Measurements from ENCODE around the gene FILIP1L.

Gene FILIP1L

DNA sequence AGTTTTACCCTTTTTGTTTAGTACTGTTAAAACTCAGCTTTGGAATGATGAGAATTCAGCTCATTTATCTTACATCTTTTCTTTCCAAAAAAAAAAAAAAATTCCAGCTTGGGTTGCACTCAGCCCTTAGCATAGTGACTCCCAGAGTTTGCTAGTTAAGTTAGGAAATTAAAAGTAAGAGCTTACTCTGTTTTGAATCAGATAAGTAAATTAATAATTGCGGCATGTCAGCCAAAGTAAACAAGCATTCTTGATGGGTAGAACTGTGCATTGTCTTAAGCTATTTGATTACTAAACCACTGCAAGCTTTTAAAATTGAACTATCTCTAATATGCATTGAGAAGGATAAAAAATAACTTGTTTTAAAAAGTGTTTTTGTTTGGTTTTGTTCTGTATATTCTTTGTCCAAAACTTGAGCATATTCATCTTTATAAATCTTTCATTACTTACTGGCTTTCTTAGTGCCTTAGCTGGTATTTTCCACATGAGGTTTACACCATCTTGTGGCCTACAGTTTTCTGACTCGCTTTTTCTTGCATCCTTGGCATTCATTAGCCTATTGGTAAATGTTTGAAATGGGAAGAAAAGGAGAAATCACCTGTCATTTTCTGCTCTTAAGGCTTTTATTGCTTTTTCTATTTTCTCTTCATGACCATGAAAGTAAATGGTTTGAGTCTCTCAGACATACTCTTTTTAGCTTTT is 107.6 kb downstream of the FILIP1L start:
- no peak for DNase-seq

DNA sequence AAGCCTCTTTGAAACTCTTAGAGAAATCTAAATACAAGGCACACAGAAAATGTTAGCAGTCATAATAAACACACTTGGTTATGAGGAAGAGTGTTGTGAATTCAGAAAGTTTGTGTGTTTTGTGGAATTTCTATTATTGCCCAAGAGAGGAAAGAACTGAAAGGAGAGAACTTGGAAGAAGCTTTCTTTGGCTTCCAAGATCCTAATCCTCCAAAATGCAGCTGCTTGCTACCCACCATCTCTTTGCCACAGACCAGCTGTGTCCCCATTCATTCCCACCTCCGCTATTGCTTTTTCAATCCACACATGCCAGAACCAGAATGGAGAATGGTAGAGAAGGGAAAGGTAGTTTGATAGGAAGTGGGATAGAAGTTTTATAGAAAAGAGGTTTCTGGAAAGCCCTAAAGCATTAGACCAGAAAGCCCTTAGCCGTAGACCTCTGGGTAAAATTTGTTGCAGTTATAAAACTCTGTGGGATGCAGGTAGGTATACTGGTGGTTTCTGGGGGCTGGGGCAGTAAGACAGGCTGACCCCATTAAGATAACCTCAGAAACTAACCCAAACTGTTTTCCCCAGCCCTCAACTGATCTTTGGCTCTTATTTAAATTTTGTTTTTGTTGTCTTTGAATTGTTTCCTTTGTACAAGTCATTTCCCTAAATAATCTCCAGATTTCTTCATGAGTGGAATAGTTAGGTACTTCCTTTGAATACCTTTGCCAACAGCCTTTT is 108.5 kb downstream of the FILIP1L start:
- no peak for DNase-seq

DNA sequence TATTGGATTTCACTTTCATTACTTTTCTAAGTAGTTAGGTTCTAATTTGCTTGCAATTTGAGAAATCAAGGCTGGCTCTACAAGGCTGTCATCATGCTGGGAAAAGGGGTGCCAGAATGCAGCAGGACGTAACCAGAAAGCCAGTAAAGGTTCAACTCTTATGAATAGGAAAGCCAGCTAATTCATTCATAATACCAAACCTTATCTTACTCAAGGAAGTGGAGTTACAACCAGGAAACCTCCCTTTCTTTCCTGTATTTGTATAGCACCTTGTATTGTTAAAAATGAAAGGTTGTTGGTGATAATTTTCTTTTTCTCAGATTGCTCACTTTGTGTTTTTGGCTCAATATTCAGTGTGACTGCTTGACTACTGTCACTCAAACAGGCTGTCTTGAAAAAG is 109.4 kb downstream of the FILIP1L start:
- DNase-seq, result no peak

DNA sequence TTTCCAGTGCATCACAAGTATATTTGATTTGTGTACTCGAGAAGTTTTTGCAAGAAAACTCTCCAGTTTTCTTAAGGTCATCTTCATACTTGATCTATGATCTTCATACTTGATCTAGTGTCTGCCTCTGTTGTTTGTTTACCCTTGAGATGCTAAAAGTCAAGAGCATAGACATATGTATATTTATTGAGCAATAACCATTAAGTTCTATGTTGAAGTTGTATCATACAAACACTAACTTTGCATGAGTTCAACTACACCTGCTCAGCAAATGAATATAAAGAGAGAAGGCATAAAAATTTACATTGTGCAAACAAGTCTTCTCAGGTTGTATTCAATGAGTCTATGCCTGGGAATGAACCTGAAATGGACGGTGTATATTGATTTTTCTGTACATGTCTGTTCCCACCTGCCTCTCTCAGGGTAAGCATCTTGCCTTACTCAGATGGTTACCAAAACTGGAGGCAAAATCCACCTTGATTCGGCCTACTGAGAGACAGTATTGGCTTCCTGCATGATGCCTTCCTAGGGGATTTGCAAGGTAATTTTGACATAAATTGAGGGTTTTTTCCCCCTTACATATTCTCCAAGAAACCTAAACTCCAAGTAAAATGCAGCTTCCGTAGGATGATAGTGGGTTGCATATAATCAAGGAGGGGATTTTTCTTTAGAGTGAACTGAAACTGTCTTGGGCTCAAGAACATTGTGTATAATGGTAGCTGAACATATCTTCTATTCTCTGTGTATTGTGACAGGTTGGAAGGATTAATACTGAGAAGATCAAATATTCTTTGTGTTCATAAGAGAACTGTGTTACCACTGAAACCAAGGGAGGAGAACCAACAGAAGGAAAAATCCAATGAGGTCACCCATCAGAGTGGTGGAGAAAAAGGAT is 110.4 kb downstream of the FILIP1L start:
- no peak for DNase-seq

DNA sequence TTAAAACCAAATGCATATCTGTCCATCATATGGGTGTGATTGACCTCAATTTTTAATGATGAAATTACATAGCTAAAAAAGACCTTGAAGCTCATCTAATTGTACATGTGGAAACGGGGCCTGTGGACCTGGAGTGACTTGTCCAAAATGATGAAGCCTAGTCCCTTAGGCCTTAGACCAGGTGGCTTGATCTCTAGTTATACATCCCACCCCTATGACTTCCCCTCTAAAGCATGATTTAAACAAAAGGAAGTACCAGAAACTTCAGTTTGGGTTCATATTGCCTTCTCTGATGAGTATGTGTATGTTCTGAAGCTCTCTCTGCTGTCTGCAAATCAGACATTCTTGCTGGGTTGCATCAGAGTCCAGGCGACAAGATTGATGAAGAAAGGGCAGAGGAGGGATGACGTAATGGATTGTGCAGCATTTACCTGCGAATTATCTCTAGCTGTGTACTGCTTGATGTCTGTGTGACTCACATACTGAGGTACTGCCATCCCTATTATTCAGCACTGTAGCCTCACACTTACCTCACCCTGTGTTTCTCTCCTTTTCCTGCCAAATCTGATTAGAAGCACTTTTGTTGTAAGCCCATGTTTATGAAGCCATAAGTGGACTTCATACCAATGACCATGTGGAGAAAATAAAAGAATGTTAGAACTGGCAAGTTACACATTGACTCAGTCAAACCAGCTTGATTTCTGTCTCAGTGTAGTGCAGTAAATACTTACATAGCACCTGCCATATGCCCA is 111.5 kb downstream of the FILIP1L start:
- DNase-seq, result no peak

DNA sequence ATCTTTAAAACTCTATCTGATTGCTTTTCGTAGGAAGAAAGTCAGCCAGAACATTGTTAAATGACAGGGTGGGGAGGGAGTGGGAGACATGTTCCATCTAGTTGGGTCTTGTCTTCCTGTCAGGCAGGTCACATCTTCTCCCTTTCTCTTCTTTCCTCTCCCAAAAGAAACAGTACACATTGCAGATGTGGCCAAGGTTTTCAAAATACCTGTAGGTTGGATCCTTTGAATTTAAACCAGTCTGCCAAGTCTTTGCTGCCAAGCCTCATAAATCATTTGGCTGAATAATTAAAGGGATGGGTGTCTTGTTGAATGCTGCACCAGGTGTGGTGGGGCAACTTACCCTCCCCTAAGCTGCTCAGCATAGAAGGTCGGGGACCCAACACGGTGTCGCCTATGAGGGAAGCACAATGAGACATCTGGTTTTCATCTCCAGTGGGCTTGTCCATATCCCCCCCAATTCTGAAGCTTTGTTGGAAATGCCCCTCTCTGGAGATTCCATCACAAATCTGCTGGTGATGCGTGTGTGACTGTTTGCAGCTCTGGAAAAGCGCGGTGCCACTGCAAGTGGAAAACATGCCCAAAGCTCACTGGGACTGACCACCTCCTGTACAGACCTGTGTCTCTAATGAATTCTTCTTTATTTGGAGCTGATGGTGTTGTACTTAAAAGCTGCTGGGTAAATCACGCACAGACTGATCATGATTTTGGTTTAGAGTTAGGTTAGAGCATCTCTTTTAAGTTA is 112.6 kb downstream of the FILIP1L start:
- DNase-seq, result no peak

DNA sequence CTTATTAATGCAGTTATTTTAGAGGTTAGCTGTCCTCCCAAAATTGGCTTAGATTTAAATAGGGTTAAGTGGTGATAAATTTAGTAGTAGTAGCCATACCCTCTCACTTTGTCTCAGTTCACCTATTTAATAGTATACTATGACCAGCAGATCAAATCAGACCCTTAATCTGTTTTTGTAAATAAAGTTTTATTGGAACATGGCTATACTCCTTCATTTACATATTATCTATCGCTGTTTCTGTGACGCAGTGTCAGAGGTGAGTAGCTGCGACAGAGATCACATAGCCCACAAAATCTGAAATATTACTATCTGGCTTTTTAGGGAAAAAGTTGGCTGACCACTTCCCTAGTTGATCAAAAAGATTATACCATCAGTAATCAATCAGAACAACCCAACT is 113.2 kb downstream of the FILIP1L start:
- no peak for DNase-seq

DNA sequence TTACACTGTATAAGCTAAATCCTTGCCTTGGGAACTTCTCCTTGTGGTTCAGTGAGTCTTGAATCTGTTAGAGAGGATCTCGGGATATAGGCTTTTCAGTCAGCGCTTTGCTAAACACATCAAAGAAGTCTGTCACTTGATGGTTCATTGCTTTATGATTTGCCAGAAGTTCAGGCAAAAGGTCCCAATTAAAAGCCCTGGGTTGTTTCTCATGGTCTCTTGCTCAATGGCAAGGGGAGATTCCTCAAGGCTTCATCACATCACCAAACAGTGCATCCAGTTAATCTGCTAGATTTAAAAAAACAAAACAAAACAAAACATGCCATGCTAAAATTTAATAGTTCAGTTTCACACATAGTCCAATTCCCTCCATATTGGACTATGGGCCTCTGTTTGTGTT is 114.8 kb downstream of the FILIP1L start:
- DNase-seq, result no peak

DNA sequence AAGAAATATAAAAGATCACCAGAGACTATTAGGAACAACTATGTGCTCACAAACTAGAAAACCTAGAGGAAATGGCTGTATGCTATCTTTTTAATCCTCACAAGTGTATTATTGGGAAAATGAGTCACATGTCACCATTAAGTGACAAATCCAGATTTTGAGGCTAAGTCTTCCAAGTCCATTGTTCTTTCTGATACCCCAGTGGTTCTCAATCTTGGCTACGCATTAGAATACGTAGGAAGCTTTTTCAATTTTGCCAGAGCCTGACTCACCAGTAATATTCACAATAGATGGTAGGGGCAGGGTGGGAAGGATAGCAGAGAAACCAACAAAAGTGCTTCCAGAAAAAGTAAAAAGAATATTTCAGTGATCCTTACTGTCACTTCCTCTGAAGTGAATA is 117.0 kb downstream of the FILIP1L start:
- no peak for DNase-seq

DNA sequence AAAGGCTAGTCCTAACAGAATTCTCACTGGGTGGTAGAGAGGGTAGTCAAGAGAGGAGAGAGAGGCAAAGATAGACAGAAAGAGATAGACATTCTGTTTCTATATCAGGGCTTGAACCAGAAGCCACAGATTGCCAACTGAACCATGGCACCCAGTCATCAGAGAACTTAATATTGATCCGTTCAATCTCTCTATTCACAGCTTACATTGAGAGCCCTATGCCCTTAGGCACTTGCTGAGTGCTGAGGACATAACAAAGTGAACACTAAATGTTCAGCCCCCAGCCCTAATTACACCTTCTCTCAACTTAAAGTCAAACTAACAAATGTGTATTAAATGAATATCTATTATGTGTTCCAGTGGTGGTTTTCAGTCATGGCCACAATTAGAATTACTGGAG is 124.1 kb downstream of the FILIP1L start:
- no peak for DNase-seq

DNA sequence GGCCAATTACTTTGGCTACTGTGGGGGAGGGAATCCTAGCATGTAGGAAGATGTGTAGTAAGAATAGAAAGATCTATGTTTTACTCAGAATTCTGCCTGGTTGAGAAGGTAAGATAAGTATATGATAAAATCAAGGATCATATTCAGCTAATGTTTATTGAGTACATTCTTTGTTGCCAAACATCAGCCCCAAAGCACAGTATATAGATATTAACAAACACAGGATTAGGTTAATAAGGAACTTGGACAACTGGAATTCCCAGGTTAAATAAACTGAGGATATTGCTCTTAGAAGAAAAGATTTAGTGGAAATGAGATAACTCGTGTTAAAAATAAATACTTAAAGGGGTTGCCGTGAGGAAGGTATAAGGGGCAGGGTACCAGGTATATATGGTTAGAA is 129.6 kb downstream of the FILIP1L start:
- no peak for DNase-seq

DNA sequence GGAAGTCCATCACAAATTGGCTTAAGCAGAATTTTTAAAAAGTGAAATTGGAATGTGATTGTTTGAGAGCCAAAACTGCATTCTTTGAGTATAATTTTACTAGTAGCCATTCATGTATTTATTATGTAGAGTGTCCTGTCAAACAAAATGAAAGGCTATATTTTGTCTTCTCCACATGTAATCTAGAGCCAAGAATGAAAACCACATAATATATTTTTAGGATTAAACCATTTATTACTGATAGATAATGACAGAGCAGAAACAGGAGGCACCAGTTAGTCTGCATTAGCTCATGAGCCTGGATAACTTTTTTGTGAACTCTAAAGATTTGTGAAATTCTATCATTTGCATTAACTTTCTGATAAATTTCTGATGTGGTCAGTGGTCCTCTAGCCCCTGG is 130.2 kb downstream of the FILIP1L start:
- DNase-seq, result no peak

DNA sequence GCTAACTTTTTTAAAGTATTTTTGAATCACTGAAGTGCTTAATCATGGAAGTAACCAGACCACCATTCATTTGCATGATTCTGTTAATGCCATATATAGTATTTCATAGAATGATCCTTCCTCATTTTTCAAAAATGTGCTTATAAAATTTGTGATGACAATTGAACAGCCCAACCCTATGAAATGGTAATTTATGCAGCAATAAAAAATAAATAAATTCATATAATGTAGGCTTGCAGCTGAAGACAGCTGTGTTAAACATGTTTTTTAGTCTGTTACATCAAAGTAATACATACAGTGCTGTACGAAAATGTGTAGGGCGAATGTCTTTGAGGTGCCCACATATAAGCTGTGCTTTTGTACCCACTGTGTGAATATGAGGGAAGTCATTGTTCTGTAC is 131.7 kb downstream of the FILIP1L start:
- no peak for DNase-seq

DNA sequence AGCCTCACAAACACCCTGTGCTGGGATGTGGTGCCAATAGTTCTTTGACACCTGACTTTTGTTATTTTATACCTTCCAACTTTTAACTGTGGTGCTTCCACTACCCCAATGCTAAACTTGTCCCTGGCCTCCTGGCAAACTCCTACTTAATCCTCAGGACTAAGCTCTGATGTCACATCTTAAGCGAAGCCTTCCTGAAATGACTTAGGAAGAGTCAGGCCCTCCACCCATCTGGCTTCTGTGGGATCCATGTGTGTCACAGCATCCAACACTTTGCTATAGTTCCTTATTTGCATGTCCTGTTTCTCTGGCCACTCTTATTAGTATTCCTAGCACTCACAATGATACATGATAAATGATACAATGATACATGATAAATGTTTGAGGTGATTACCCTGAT is 133.2 kb downstream of the FILIP1L start:
- DNase-seq, result no peak

DNA sequence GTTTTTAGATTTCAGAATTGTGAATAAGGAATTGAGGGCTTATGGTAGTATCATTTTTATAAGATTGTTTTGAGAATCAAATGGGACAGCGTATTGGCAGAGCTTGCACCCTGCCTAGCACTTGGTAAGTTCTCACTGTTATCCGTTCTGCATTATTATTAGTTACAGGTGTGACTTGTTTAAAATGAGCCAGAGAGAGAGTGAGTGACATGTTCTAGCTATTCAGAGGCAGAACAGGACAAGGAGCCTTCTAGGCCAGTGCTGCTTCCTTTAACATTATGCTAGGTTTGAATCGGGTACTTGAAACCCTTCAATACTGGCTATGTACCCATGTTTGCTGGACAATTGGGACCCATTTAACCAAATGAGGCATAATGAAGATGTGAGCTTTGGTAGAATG is 133.7 kb downstream of the FILIP1L start:
- DNase-seq, result no peak

DNA sequence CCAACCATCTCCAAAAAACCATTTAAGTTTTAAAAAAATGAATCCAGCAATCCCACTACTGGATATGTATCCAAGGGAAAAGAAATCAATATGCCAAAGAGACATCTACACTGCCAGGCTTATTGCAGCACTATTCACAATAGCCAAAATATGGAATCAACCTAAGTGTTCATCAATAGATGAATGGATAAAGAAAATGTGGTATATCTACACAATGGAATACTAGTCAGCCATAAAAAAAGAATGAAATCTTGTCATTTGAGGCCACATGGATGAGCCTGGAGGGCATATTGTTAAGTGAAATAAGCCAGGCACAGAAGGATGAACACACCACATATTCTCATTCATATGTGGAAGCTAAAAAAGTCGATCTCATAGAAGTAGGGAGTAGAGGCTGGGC is 136.1 kb downstream of the FILIP1L start:
- no peak for DNase-seq

DNA sequence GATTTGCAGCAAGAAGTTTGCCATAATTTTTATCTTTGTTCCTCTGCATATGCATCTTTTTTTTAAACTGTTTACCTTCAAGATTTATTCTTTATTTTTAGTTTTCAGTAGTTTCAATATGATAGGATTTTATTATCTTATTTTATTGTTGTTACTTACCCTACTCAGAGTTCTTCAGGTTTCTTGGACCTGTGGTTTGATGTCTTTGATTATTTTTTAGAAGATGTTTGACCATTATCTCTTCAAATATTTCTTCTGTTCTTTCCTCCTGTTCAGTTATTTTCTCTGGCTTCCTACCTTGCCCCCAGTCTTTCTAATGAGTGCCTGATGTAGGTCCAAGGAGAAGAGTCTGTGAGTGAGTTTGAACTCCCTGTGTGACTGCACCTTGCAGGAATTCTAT is 137.7 kb downstream of the FILIP1L start:
- DNase-seq, result no peak

DNA sequence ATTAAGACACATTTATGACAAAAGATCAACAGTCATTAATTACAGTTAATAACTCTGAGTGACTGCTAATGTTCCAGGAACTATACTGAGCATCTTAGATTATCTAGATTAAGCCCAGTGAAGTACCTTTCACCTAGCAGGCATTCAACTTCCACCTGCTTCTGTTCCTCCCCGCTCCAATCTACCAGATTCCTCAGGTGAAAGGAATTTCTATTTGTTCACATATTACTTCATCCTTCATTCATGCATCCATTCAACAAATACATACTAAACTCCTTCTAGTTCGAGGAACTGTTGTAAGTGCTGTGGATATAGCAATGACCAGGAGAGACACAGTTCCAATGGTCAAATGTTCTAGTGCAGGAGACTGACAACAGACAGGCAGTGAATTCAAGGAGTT is 139.3 kb downstream of the FILIP1L start:
- DNase-seq, result no peak

DNA sequence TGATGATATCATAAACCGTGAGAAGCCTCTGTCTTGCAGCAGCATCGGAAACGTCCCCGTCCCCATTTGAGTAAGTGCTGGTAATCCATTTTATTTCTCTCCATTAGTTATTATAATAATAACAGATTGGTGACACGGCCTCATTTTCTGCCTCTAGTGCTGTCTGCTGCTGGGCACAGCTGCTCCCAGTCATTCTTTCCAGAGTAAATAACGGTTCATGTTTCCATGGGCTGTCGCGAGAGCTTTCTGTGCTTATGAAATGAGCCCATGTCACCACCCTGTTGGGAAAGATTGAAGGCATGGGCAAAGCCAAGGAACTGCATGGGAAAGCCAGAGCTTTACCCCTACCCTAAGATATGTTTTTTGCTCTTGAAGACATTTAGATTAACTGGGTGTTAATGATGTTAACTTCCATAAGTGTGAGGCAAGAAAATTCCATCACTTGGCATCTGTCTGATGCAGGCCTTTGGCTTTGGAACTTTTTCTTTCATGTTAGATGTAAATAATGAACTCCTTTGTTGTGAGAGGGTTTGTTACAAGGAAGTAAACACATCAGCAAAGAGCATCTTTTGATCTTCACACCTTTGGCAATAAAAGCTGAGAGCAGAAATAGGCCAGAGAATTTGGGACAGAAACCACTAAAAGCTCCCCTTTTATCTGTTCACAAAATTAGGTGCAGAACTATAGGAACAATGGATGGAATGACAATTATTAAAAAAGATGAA is 141.8 kb downstream of the FILIP1L start:
- DNase-seq, result no peak

DNA sequence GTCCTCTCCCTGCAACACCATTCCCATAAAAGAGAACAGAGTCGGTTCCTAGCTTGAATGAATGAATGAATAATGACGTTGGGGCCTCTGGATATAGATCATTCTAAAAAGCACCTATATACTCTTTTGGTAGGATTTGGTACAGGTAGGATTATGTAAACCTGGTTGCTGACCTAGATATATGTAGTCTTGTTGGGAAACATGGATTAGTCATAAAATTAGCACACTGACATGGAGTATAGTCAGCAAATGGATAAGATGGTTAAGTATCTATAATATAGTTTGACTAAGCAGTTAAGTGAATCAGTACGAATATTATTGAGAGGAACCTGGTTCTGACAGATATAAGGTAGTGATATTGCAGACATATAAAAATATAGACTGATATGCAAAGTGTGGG is 142.5 kb downstream of the FILIP1L start:
- no peak for DNase-seq

DNA sequence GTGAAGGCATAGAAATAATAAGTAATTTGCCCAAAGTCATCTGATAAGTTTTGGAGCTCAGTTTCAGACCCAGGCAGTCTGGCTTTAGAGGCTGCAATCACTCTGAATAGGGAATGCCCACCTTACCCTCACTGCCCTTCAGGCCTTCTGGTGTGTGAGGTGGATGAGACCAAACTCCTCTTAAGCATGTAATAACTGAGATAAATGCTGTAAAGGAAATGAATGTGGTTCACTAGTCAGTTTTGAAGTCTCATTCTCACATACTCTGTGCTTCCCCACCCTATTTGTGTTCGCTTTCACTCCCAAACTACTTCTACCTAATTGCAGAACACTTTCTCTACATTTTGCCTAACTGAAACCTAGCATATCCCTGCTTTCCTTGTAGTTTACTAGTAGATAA is 144.1 kb downstream of the FILIP1L start:
- DNase-seq, result no peak

DNA sequence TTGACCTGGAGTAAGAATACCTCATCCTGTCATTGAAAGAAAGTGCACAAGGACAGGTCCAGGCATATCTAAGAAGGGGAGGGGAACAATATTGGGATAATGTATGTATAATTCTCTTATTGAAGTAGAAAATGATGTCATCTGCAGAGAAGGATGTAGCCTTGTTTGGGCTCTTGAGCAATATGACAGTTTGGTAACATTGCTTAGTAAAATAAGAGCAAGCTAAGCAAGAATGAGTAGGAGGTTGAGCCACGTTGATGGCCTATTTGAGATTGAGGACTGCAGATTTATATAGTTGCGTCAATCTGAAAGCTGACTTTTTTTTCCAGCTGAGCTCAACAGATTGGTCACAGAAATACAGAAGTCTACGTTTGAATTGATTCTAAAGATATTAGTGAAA is 145.2 kb downstream of the FILIP1L start:
- no peak for DNase-seq
